Activated CD8-positive, alpha-beta memory T cell treated with anti-CD3 and anti-CD28 coated beads for 36 hours (primary cell): Measurements from ENCODE around the gene CA6. TPM values are rescaled to one million over a fixed set of nuclear protein-coding genes. Genes with fewer than 3 reads are reported as not detected.
"Not testable (repeated sequence)": the region's sequence is repeated elsewhere in the genome, so short reads cannot be mapped to it uniquely, and the experiment has no call there.

Experiments
- CTCF ChIA-PET: fragments of 350-600 bp; sonication (Branson Sonifier 250); formaldehyde crosslinking; loops from one replicate; lab custom pipeline; 2021; ENCODE audit warnings: antibody characterized with exemption; lab: Charles Lee
- POLR2A ChIA-PET: fragments of 350-600 bp; sonication (Branson Sonifier 250); formaldehyde crosslinking; loops from one replicate; lab custom pipeline; 2021; ENCODE audit warnings: antibody characterized with exemption; lab: Charles Lee
- total RNA-seq, 2 experiments: library from RNA; stranded (reverse); gene quantifications; one replicate each; pipeline ENCODE4 v1.2.3, GENCODE V29; 2021

CA6 gene
- total RNA-seq, result 1 to 10 TPM; 2.3 to 2.5 TPM

GRCh38 chr1:8945568-8945967 lies at the start of gene CA6:
CA6 (plus strand) TSS chr1:8945868; CDS start chr1:8945887, 19 bp downstream.
- POLR2A ChIA-PET, result interaction anchor here (0.9 kb wide), 1 partner anchor 18 kb away, joined by 3 read pairs; no protein-coding TSS in a partner anchor
- CTCF ChIA-PET, result interaction anchor here (1.8 kb wide), 1 partner anchor 59 kb away, joined by 4 read pairs; no protein-coding TSS in a partner anchor

DNA sequence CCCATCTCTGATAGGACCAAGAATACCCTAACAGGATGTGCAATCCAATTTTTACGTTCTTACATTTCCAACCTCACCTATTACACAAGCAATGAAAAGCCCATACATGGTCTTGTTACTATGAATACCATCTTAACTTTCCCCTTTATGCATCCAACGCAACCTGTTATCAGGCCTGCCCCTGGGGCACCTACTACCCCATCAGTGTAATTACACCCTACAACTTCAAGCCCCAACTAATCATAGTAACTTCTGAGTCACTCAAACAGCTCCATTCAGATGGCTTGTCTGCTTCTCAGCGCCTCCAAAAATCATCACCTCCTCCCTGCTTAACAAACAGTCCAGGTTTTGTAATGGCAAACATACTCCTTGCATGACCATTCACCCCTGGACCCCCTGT lies 48.9 kb upstream of the CA6 start:
- POLR2A ChIA-PET, result not testable (repeated sequence)

DNA sequence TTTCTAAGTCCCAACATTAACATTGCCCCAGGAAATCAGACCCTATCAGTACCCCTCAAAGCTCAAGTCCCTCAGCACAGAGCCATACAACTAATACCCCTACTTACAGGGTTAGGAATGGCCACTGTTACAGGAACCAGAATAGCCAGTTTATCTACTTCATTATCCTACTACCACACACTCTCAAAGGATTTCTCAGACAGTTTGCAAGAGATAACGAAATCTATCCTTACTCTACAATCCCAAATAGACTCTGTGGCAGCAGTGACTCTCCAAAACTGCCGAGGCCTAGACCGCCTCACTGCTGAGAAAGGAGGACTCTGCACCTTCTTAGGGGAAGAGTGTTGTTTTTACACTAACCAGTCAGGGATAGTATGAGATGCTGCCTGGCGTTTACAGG lies 48.2 kb upstream of the CA6 start:
- POLR2A ChIA-PET, CTCF ChIA-PET: not testable (repeated sequence)

More for the DNA sequence above, 48.9 kb upstream of the CA6 start:
- CTCF ChIA-PET, result interaction anchor here (1.0 kb wide), 1 partner anchor 17 kb away, joined by 3 read pairs; no protein-coding TSS in a partner anchor

DNA sequence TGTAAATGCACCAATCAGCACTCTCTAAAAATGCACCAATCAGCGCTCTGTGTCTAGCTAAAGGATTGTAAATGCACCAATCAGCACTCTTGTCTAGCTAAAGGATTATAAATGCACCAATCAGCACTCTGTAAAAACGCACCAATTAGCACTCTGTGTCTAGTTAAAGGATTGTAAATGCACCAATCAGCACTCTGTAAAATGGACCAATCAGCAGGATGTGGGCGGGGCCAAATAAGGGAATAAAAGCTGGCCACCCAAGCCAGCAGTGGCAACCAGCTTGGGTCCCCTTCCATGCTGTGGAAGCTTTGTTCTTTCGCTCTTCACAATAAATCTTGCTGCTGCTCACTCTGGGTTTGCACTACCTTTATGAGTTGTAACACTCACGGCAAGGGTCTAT lies 47.2 kb upstream of the CA6 start:
- POLR2A ChIA-PET, result interaction anchor here (1.1 kb wide), 1 partner anchor 25 kb away, joined by 4 read pairs; no protein-coding TSS in a partner anchor
- CTCF ChIA-PET, result interaction anchor here (1.2 to 1.5 kb wide), 4 partner anchors 12 to 21 kb away, joined by 3 to 5 read pairs (median 3); partner anchors contain the start of gene ENO1

- ChIA-PET POLR2A (interaction anchor here (1.1 to 1.9 kb wide), 3 partner anchors 20 to 25 kb away, joined by 3 to 4 read pairs (median 4); partner anchors contain the start of gene ENO1), CTCF (interaction anchor here (0.5 to 3.1 kb wide), 7 partner anchors 11 to 303 kb away, joined by 3 to 9 read pairs (median 3); partner anchors contain the start of gene ENO1)
Observed at GRCh38 chr1:8899046-8899445, 46.6 kb upstream of the CA6 start.

DNA sequence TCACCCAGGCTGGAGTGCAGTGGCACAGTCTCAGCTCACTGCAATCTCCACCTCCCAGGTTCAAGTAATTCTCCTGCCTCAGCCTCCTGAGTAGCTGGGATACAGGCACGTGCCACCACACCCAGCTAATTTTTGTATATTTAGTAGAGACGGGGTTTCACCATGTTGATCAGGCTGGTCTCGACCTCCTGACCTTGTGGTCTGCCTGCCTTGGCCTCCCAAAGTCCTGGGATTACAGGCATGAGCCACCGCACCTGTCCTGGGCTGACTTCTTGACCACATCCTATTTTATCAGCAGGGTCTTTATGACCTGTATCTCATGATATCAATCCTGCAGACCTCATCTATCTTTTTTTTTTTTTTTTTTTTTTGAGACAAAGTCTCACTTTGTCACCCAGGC lies 45.0 kb upstream of the CA6 start:
- CTCF ChIA-PET, result interaction anchor here (0.6 to 3.1 kb wide), 5 partner anchors 35 to 375 kb away, joined by 3 to 9 read pairs (median 5); no protein-coding TSS in a partner anchor
- POLR2A ChIA-PET, result interaction anchor here (1.3 to 1.9 kb wide), 2 partner anchors 21 to 22 kb away, joined by 4 to 5 read pairs; partner anchors contain the start of gene ENO1

GRCh38 chr1:8902765-8903164 lies 42.9 kb upstream of the CA6 start:
- ChIA-PET POLR2A (no interaction called here), CTCF (no interaction called here)

DNA sequence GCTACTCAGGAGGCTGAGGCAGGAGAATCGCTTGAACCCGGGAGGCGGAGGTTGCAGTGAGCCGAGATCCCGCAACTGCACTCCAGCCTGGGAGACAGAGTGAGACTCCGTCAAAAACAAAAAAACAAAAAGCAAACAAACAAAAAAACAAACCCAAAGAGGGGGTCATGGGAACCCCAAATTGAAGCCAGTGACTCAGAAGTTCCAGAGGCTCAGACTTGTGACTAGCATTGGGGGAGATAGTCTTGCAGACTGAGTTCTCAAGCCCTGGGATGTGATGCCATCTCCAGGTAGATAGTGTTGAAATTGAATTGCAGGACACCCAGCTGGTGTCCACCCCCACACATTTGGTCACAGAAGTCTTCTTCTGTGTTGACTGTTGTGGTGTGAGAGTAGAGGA lies 42.3 kb upstream of the CA6 start:
- POLR2A ChIA-PET, result no interaction called here
- CTCF ChIA-PET, result no interaction called here

DNA sequence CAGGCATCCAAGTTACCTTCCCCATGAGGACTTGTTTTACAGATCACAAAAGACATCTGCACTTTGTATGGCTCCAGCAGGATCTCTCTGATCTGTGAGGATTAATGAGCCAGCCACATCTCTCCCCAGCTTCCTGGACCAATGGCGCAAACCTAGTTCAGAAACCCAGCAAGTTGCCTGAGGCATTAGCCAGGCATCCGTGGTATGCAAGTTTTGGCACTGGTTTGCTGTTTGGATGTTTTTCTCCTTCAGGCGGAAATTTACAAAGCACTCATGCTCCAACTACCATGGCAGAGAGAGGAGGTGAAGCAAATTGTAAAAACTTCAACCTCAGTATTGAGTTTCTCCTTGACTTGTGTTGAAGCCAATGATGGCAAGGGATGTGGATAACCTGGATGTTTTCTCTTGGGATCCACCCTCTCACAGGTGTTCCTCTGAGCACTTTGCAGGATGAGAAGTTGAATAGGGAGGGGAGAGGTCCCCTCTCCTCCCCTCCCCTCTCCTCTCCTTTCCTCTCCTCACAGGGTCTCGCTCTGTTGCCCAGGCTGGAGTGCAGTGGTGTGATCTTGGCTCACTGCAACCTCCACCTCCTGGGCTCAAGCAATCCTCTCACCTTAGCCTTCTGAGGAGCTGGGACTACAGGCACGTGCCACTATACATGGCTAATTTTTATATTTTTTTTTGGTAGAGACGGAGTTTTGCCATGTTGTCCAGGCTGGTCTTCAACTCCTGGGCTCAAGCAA lies 41.6 kb upstream of the CA6 start:
- ChIA-PET POLR2A (no interaction called here), CTCF (interaction anchor here (0.8 to 1.1 kb wide), 2 partner anchors 83 to 101 kb away, joined by 3 to 4 read pairs; no protein-coding TSS in a partner anchor)

- POLR2A ChIA-PET, result interaction anchor here (0.7 kb wide), 1 partner anchor 12 kb away, joined by 5 read pairs; no protein-coding TSS in a partner anchor
- CTCF ChIA-PET, result interaction anchor here (0.7 to 1.1 kb wide), 2 partner anchors 82 to 206 kb away, joined by 3 to 4 read pairs; no protein-coding TSS in a partner anchor
Observed at GRCh38 chr1:8905582-8906191, 40.0 kb upstream of the CA6 start.

DNA sequence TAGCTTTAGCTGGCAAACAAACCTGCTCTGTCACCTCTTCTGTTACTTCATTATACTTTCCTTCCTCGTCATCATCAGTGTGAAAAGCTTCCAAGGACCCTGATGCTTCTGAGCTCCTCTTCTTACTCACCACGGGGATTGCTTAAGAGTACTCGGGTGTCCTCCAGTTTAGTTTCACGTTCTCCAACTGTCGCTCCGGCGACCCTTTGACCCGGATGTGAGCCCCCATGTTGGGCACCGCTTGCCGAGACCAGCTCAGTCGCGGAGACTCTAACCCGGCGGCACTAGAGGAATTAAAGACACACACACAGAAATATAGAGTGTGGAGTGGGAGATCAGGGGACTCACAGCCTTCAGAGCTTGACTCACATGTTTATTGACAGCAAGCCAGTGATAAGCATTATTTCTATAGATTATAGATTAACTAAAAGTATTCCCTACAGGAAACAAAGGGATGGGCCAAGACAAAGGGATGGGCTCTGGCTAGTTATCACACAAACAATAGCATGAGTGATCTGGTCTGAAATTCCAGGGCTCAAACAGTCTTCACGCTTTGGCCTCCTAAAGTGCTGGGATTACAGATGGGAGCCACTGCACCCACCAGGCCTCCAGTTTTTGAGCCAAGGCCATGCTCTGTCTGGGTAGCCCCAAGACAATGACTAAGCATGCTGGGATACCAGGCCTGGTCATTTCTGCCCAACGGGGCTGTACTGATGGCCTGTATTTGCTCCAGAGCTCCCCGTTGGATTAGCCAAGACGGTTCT lies 37.1 kb upstream of the CA6 start:
- ChIA-PET CTCF (interaction anchor here (1.2 to 2.7 kb wide), 3 partner anchors 8 to 97 kb away, joined by 3 to 9 read pairs (median 5); partner anchors contain the start of gene ENO1), POLR2A (interaction anchor here (1.8 kb wide), 1 partner anchor 30 kb away, joined by 5 read pairs; the partner anchor contains the start of gene ENO1)

DNA sequence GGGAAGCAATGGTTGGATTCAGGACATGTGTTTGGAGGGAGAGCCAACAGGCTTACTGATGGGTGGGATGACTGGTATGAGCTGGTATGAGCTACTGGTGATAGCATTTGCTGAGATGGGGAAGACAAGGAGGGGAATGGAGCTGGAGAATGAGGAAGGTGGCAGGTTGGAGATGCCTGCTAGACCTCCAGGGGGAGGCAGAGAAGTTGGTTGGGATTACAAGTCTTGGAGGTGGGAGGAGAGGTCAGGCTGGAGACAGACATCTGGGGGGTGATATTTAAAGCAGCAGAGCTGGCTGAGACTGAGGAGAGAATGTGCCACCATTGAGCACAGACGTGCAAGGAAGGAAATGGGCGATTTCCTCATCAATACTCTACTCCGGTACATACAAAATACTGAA lies 35.3 kb upstream of the CA6 start:
- ChIA-PET CTCF (interaction anchor here (0.7 to 1.3 kb wide), 2 partner anchors 12 to 53 kb away, joined by 3 to 4 read pairs; no protein-coding TSS in a partner anchor), POLR2A (no interaction called here)

DNA sequence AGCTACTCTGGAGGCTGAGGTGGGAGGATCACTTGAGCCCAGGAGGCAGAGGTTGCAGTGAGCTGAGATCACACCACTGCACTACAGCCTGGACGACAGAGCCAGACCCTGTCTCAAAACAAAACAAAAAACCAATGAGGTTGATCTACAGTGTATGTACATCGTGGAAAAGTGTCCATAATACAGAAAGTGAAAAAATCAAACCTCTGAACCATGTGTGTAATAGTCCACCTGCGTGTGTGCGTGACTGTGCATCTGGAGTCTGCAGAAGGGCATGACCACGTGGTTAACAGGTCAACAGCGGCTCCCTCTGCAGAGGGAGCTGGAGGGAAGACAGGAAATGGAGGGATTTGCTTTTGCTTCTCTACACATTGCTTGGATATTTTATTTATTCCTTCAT lies 34.8 kb upstream of the CA6 start:
- ChIA-PET CTCF (interaction anchor here (0.6 to 1.3 kb wide), 2 partner anchors 19 to 52 kb away, joined by 3 to 4 read pairs; no protein-coding TSS in a partner anchor), POLR2A (no interaction called here)

- CTCF ChIA-PET, result interaction anchor here (0.6 kb wide), 1 partner anchor 18 kb away, joined by 3 read pairs; no protein-coding TSS in a partner anchor
Observed at GRCh38 chr1:8911416-8912309, 34.0 kb upstream of the CA6 start.

GRCh38 chr1:8913457-8913856 lies 32.2 kb upstream of the CA6 start:
- POLR2A ChIA-PET, result no interaction called here
- CTCF ChIA-PET, result interaction anchor here (1.5 to 2.1 kb wide), 2 partner anchors 58 to 92 kb away, joined by 4 to 12 read pairs; no protein-coding TSS in a partner anchor

More at GRCh38 chr1:8911416-8912309, 34.0 kb upstream of the CA6 start:
- POLR2A ChIA-PET, result no interaction called here

DNA sequence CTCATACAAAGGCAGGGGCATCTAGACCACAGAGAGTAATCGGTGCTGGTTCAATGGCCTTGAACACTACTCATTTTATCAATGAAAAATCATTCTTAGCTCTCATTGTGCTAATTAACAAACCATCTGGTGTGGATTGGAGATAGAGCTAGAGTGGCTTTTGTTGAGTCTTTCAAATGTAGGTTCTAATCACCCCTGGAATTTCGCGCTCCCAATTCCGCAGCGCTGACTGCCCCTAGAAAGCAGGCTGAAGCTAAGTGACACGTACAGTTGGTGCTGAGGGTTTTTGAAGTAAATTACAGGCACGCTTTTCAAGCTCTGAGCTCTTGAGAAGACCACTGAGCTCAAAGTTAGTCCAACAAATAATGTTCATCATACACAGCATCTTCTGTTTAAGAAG lies 31.2 kb upstream of the CA6 start:
- ChIA-PET POLR2A (no interaction called here), CTCF (interaction anchor here (0.7 to 2.1 kb wide), 3 partner anchors 57 to 91 kb away, joined by 3 to 12 read pairs (median 4); no protein-coding TSS in a partner anchor)

DNA sequence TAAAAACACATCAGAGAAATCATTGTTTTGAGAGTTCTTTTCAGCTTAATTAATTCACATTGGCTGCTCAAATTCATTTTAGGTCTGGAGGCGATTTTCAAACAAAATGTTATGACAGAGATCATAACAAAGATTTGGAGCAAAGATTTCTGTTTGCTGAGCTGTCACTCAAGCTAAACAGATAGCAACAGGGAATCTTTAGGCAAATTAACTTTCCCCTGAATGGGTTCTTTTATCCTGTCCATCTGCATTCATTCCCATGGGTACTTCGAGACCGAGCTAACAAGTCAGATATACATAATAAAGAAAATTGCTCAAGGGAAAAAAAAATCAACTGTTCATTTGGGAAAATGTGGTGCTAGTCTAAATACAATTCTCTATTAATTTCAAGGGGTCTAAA lies 30.2 kb upstream of the CA6 start:
- ChIA-PET POLR2A (no interaction called here), CTCF (interaction anchor here (1.0 to 2.1 kb wide), 2 partner anchors 74 to 90 kb away, joined by 3 to 12 read pairs; no protein-coding TSS in a partner anchor)
